ENCODE results near the gene MED8. TPM values are rescaled to one million over a fixed set of nuclear protein-coding genes. Genes with fewer than 3 reads are reported as not detected.
"Not testable (repeated sequence)": the region's sequence is repeated elsewhere in the genome, so short reads cannot be mapped to it uniquely, and the experiment has no call there.

The MED8 gene
- total and polyA plus RNA-seq, 5 donors = 16.0 to 22.1 (median 18.8) TPM

GRCh38 chr1:43404353-43404752, 14.8 kb upstream of the MED8 start:
- WGBS = 98% methylated on average over 6 of the region's 6 CpGs
- Histone ChIP-seq H3K9me3 (ENCODE audit: control insufficient read depth, low read length) (no peaks in the 10 kb centered on the region), H3K4me3 (ENCODE audit: low read length) (no peak overlapping the region), H3K27ac (ENCODE audit: low read length) (no peak overlapping the region), H3K27me3 (ENCODE audit: control insufficient read depth, insufficient read depth) (no peaks in the 10 kb centered on the region), H3K4me1 (ENCODE audit: control insufficient read depth, insufficient read depth, low read length) (peaks cover 5% of the 10 kb centered on the region)
- no peak for DNase-seq
- intact Hi-C loops (cut with DNase I) = no loop called here
- no peak for ATAC-seq

GRCh38 chr1:43402089-43402865, 12.7 kb upstream of the MED8 start:
- H3K27me3 ChIP-seq (ENCODE audit: control insufficient read depth, insufficient read depth) = no peaks in the 10 kb centered on the region
- no peak for ATAC-seq
- H3K9me3 ChIP-seq (ENCODE audit: control insufficient read depth, low read length) = no peaks in the 10 kb centered on the region
- intact Hi-C loops (cut with DNase I) = no loop called here
- peaks cover 5% of the 10 kb centered on the region for H3K4me1 ChIP-seq (ENCODE audit: control insufficient read depth, insufficient read depth, low read length)
- H3K4me3 ChIP-seq (ENCODE audit: low read length) = no peak overlapping the region
- H3K27ac ChIP-seq (ENCODE audit: low read length) = no peak overlapping the region
- WGBS = 84% methylated on average over 6 of the region's 6 CpGs
- DNase-seq = no peak

- H3K4me3 ChIP-seq (ENCODE audit: low read length); ATAC-seq; DNase-seq; intact Hi-C loops (cut with DNase I); H3K9me3 ChIP-seq (ENCODE audit: control insufficient read depth, low read length); H3K27ac ChIP-seq (ENCODE audit: low read length); H3K4me1 ChIP-seq (ENCODE audit: control insufficient read depth, insufficient read depth, low read length); H3K27me3 ChIP-seq (ENCODE audit: control insufficient read depth, insufficient read depth): not testable (repeated sequence)
- WGBS = 97% methylated on average over 9 of the region's 9 CpGs
Measured at GRCh38 chr1:43400441-43400840, 10.8 kb upstream of the MED8 start.

- Histone ChIP-seq H3K9me3 (ENCODE audit: control insufficient read depth, low read length) (no peaks in the 10 kb centered on the region), H3K27me3 (ENCODE audit: control insufficient read depth, insufficient read depth) (no peaks in the 10 kb centered on the region), H3K4me1 (ENCODE audit: control insufficient read depth, insufficient read depth, low read length) (peaks cover 5% of the 10 kb centered on the region), H3K27ac (ENCODE audit: low read length) (no peak overlapping the region), H3K4me3 (ENCODE audit: low read length) (no peak overlapping the region)
- WGBS = 96% methylated on average over 3 of the region's 3 CpGs
- intact Hi-C loops (cut with DNase I) = no loop called here
- DNase-seq = no peak
- ATAC-seq = no peak
Measured at GRCh38 chr1:43398227-43398626, 8.6 kb upstream of the MED8 start.

- intact Hi-C loops (cut with DNase I) = no loop called here
- no peak overlapping the region for H3K27ac ChIP-seq (ENCODE audit: low read length)
- DNase-seq = no peak
- no peak overlapping the region for H3K4me3 ChIP-seq (ENCODE audit: low read length)
- ATAC-seq = no peak
- no peaks in the 10 kb centered on the region for H3K9me3 ChIP-seq (ENCODE audit: control insufficient read depth, low read length)
- H3K4me1 ChIP-seq (ENCODE audit: control insufficient read depth, insufficient read depth, low read length) = no peaks in the 10 kb centered on the region
- H3K27me3 ChIP-seq (ENCODE audit: control insufficient read depth, insufficient read depth) = no peaks in the 10 kb centered on the region
- 76% methylated on average over 1 of the region's 1 CpG for WGBS
Measured at GRCh38 chr1:43396059-43396458, 6.5 kb upstream of the MED8 start.

GRCh38 chr1:43395523-43395922, 5.9 kb upstream of the MED8 start:
- Histone ChIP-seq H3K4me1 (ENCODE audit: control insufficient read depth, insufficient read depth, low read length) (no peaks in the 10 kb centered on the region), H3K27me3 (ENCODE audit: control insufficient read depth, insufficient read depth) (no peaks in the 10 kb centered on the region), H3K27ac (ENCODE audit: low read length) (no peak overlapping the region), H3K4me3 (ENCODE audit: low read length) (no peak overlapping the region), H3K9me3 (ENCODE audit: control insufficient read depth, low read length) (no peaks in the 10 kb centered on the region)
- ATAC-seq (no peak), DNase-seq (no peak)
- WGBS = 89% methylated on average over 4 of the region's 4 CpGs
- intact Hi-C loops (cut with DNase I) = no loop called here

- WGBS = 61% methylated on average over 3 of the region's 3 CpGs
- no peaks in the 10 kb centered on the region for H3K27me3 ChIP-seq (ENCODE audit: control insufficient read depth, insufficient read depth)
- H3K4me1 ChIP-seq (ENCODE audit: control insufficient read depth, insufficient read depth, low read length) = peaks cover 10% of the 10 kb centered on the region
- ATAC-seq (no peak), DNase-seq (no peak)
- intact Hi-C loops (cut with DNase I) = no loop called here
- H3K4me3 ChIP-seq (ENCODE audit: low read length) = no peak overlapping the region
- no peak overlapping the region for H3K27ac ChIP-seq (ENCODE audit: low read length)
- no peaks in the 10 kb centered on the region for H3K9me3 ChIP-seq (ENCODE audit: control insufficient read depth, low read length)
Measured at GRCh38 chr1:43392702-43393101, 3.1 kb upstream of the MED8 start.

GRCh38 chr1:43388613-43389012, 987 bp downstream of the MED8 start:
- peak overlapping the region; percentile 15 for H3K27ac ChIP-seq (ENCODE audit: low read length)

GRCh38 chr1:43387976-43388599, 1.5 kb downstream of the MED8 start:
- intact Hi-C loops (cut with DNase I) = loop anchor here in 3 of 4 donors (10.0 kb wide), 1 partner anchor 153 kb away; no protein-coding TSS in a partner anchor
- ATAC-seq (no peak), DNase-seq (no peak)
- H3K27ac ChIP-seq (ENCODE audit: low read length) = no peak overlapping the region
- peaks cover 10% of the 10 kb centered on the region for H3K4me1 ChIP-seq (ENCODE audit: control insufficient read depth, insufficient read depth, low read length)
- H3K4me3 ChIP-seq (ENCODE audit: low read length) = peak overlapping the region; percentile 84
- H3K9me3 ChIP-seq (ENCODE audit: control insufficient read depth, low read length) = no peaks in the 10 kb centered on the region
- no peaks in the 10 kb centered on the region for H3K27me3 ChIP-seq (ENCODE audit: control insufficient read depth, insufficient read depth)
- 52% methylated on average over 4 of the region's 4 CpGs for WGBS

More at GRCh38 chr1:43388613-43389012, 987 bp downstream of the MED8 start:
- ATAC-seq (no peak), DNase-seq (no peak)
- H3K4me1 ChIP-seq (ENCODE audit: control insufficient read depth, insufficient read depth, low read length) = peaks cover 10% of the 10 kb centered on the region
- H3K27me3 ChIP-seq (ENCODE audit: control insufficient read depth, insufficient read depth) = no peaks in the 10 kb centered on the region
- intact Hi-C loops (cut with DNase I) = loop anchor here in 3 of 4 donors (10.0 kb wide), 1 partner anchor 154 kb away; no protein-coding TSS in a partner anchor
- WGBS = 38% methylated on average over 3 of the region's 3 CpGs
- peak overlapping the region; percentile 84 for H3K4me3 ChIP-seq (ENCODE audit: low read length)
- H3K9me3 ChIP-seq (ENCODE audit: control insufficient read depth, low read length) = no peaks in the 10 kb centered on the region

GRCh38 chr1:43386676-43387075, 2.9 kb downstream of the MED8 start:
- no peaks in the 10 kb centered on the region for H3K9me3 ChIP-seq (ENCODE audit: control insufficient read depth, low read length)
- H3K4me3 ChIP-seq (ENCODE audit: low read length) = no peak overlapping the region
- H3K27ac ChIP-seq (ENCODE audit: low read length) = no peak overlapping the region
- ATAC-seq = no peak
- H3K27me3 ChIP-seq (ENCODE audit: control insufficient read depth, insufficient read depth) = no peaks in the 10 kb centered on the region
- no peak for DNase-seq
- intact Hi-C loops (cut with DNase I) = loop anchor here in 3 of 4 donors (10.0 kb wide), 1 partner anchor 152 kb away; no protein-coding TSS in a partner anchor
- peaks cover 21% of the 10 kb centered on the region for H3K4me1 ChIP-seq (ENCODE audit: control insufficient read depth, insufficient read depth, low read length)
- WGBS = 93% methylated on average over 6 of the region's 6 CpGs

- ATAC-seq (peak; percentile 6 to 10), DNase-seq (no peak)
- Histone ChIP-seq H3K27me3 (ENCODE audit: control insufficient read depth, insufficient read depth) (no peaks in the 10 kb centered on the region), H3K27ac (ENCODE audit: low read length) (no peak overlapping the region), H3K9me3 (ENCODE audit: control insufficient read depth, low read length) (no peaks in the 10 kb centered on the region), H3K4me3 (ENCODE audit: low read length) (no peak overlapping the region), H3K4me1 (ENCODE audit: control insufficient read depth, insufficient read depth, low read length) (peaks cover 17% of the 10 kb centered on the region)
- 77% methylated on average over 2 of the region's 2 CpGs for WGBS
- intact Hi-C loops (cut with DNase I) = loop anchor here (5.0 to 10.0 kb wide), 2 partner anchors 146 to 149 kb away; no protein-coding TSS in a partner anchor
Measured at GRCh38 chr1:43383449-43383848, 6.2 kb downstream of the MED8 start.

All from right cardiac atrium (tissue), 5 donors.